H1 (cell line): ENCODE data around the gene LRRC27. TPM values are rescaled to one million over a fixed set of nuclear protein-coding genes. Genes with fewer than 3 reads are reported as not detected.

ENCODE experiments used
- CTCF ChIA-PET: fragments of 300-600 bp; sonication (Branson Sonifier 250); formaldehyde crosslinking; loops from one replicate; lab custom pipeline; 2021; ENCODE audit not compliant: partially characterized antibody; lab: Charles Lee
- POLR2A ChIA-PET: fragments of 300-600 bp; sonication (Branson Sonifier 250); formaldehyde crosslinking; loops from one replicate; lab custom pipeline; 2021; ENCODE audit warnings: inconsistent platforms; ENCODE audit not compliant: partially characterized antibody; lab: Charles Lee
- DNase-seq, 2 experiments: peaks; one replicate each; pipeline versions ENCODE4 v3.0.0 to v3.0.0-alpha.2; 2010 to 2022; ENCODE audit warnings: low spot score in 2 of 2, low read depth in 1 of 2, mixed read lengths in 1 of 2
- FAIRE-seq: peaks from 2 replicates; lab custom pipeline; 2011; peaks lifted over from hg19 to GRCh38; lab: Jason Lieb, UNC
- H2AFZ ChIP-seq: 2 replicates; pipeline ENCODE4 v1.8.1; 2012; ENCODE audit warnings: low read length, inconsistent platforms
- H2AK5ac ChIP-seq: 2 replicates; pipeline ENCODE4 v1.6.1; 2013; ENCODE audit warnings: low read depth, low read length
- H2BK120ac ChIP-seq: replicated peaks from 2 replicates; pipeline ENCODE3; 2013; ENCODE audit warnings: low read depth, low read length, inconsistent platforms
- H2BK12ac ChIP-seq: 2 replicates; pipeline ENCODE4 v1.6.1; 2013; ENCODE audit warnings: low read depth, low read length
- H2BK15ac ChIP-seq: 2 replicates; pipeline ENCODE4 v1.6.1; 2013; ENCODE audit warnings: low read length
- H2BK20ac ChIP-seq: 2 replicates; pipeline ENCODE4 v1.6.1; 2013; ENCODE audit warnings: low read length
- H2BK5ac ChIP-seq: 2 replicates; pipeline ENCODE4 v1.6.1; 2013; ENCODE audit warnings: low read depth, low read length
- H3K14ac ChIP-seq: 2 replicates; pipeline ENCODE4 v1.6.1; 2013; ENCODE audit warnings: inconsistent platforms; ENCODE audit not compliant: insufficient read length
- H3K18ac ChIP-seq: 2 replicates; pipeline ENCODE4 v1.6.1; 2013; ENCODE audit warnings: low read length; ENCODE audit errors: extremely low read depth
- H3K23ac ChIP-seq: 2 replicates; pipeline ENCODE4 v1.6.1; 2013; ENCODE audit warnings: inconsistent platforms; ENCODE audit not compliant: insufficient read length
- H3K23me2 ChIP-seq: 2 replicates; pipeline ENCODE4 v1.6.1; 2013; ENCODE audit warnings: low read depth, low read length
- H3K27ac ChIP-seq: 2 replicates; pipeline ENCODE4 v1.6.1; 2011; ENCODE audit warnings: low read depth, low read length, inconsistent platforms
- H3K27me3 ChIP-seq, 4 experiments: replicated peaks in 1 of 4; 1 replicate in 1 of 4; 2 replicates in 3 of 4; pipeline versions ENCODE4 v1.6.1 to v1.8.1; 2011 to 2013; ENCODE audit warnings: low read length in 3 of 4, mild to moderate bottlenecking in 3 of 4, inconsistent platforms in 2 of 4, mixed read lengths in 2 of 4, moderate library complexity in 1 of 4; ENCODE audit not compliant: control insufficient read depth in 3 of 4, insufficient read depth in 3 of 4; ENCODE audit errors: extremely low read depth in 1 of 4
- H3K36me3 ChIP-seq, 4 experiments: 2 replicates each; pipeline versions ENCODE4 v1.6.1 to v1.8.1; 2011 to 2013; ENCODE audit warnings: mild to moderate bottlenecking in 4 of 4, low read length in 3 of 4, moderate library complexity in 2 of 4, control low read depth in 1 of 4, inconsistent platforms in 1 of 4; ENCODE audit not compliant: insufficient read depth in 4 of 4, control insufficient read depth in 2 of 4
- H3K4ac ChIP-seq: replicated peaks from 2 replicates; pipeline ENCODE3; 2013; ENCODE audit warnings: low read length, low read depth, mixed read lengths, inconsistent platforms; ENCODE audit not compliant: insufficient read length
- H3K4me1 ChIP-seq, 4 experiments: replicated peaks in 1 of 4; 1 replicate in 1 of 4; 2 replicates in 3 of 4; pipeline versions ENCODE4 v1.6.1 to v1.8.1; 2011 to 2013; ENCODE audit warnings: low read length in 3 of 4, inconsistent platforms in 2 of 4, mixed read lengths in 1 of 4; ENCODE audit not compliant: insufficient read depth in 4 of 4, control insufficient read depth in 3 of 4
- H3K4me2 ChIP-seq, 2 experiments: 2 replicates each; pipeline versions ENCODE4 v1.6.1 to v1.8.1; 2011 to 2013; ENCODE audit warnings: low read depth in 2 of 2, low read length in 2 of 2, control low read depth in 1 of 2, inconsistent platforms in 1 of 2, mild to moderate bottlenecking in 1 of 2; ENCODE audit not compliant: insufficient read depth in 1 of 2
- H3K4me3 ChIP-seq, 4 experiments: fragments of 200-600, 300-600 bp in 1 of 4; sonication (generic), shearing (Covaris generic), sonication (Bioruptor Twin) in 1 of 4; 2 replicates each; pipeline versions ENCODE4 v1.5.1 to v1.8.1; 2011 to 2016; ENCODE audit warnings: low read length in 4 of 4, low read depth in 3 of 4, control low read depth in 2 of 4, inconsistent platforms in 2 of 4, mild to moderate bottlenecking in 2 of 4, mixed read lengths in 1 of 4, moderate library complexity in 1 of 4; ENCODE audit not compliant: insufficient read depth in 2 of 4; ENCODE audit errors: extremely low read depth in 1 of 4
- H3K56ac ChIP-seq: replicated peaks from 2 replicates; pipeline ENCODE3; 2013; ENCODE audit warnings: low read depth, mild to moderate bottlenecking, mixed read lengths, low read length, inconsistent platforms; ENCODE audit not compliant: insufficient read length
- H3K79me1 ChIP-seq: 2 replicates; pipeline ENCODE4 v1.6.1; 2013; ENCODE audit warnings: low read depth, low read length, control low read depth
- H3K79me2 ChIP-seq, 2 experiments: 2 replicates each; pipeline versions ENCODE4 v1.6.1 to v1.8.1; 2012 to 2013; ENCODE audit warnings: low read length in 2 of 2, mild to moderate bottlenecking in 2 of 2, inconsistent platforms in 1 of 2; ENCODE audit not compliant: insufficient read depth in 2 of 2, control insufficient read depth in 1 of 2
- H3K9ac ChIP-seq, 4 experiments: replicated peaks in 1 of 4; 1 replicate in 1 of 4; 2 replicates in 3 of 4; pipeline versions ENCODE4 v1.6.1 to v1.8.1; 2011 to 2013; ENCODE audit warnings: low read depth in 3 of 4, low read length in 3 of 4, control low read depth in 2 of 4, mild to moderate bottlenecking in 2 of 4, moderate library complexity in 2 of 4, inconsistent platforms in 1 of 4; ENCODE audit errors: extremely low read depth in 1 of 4
- H3K9me3 ChIP-seq, 2 experiments: 2 replicates each; pipeline versions ENCODE4 v1.6.1 to v1.8.1; 2012 to 2013; ENCODE audit warnings: mild to moderate bottlenecking in 2 of 2, moderate library complexity in 2 of 2, control low read depth in 1 of 2, inconsistent platforms in 1 of 2, low read depth in 1 of 2, low read length in 1 of 2, mixed read lengths in 1 of 2; ENCODE audit not compliant: insufficient read depth in 2 of 2
- H4K20me1 ChIP-seq, 2 experiments: replicated peaks in 1 of 2; 2 replicates each; pipeline versions ENCODE3 to v1.8.1; 2011 to 2013; ENCODE audit warnings: inconsistent platforms in 2 of 2, low read length in 2 of 2, mild to moderate bottlenecking in 1 of 2; ENCODE audit not compliant: insufficient read depth in 2 of 2, control insufficient read depth in 1 of 2
- H4K5ac ChIP-seq: 2 replicates; pipeline ENCODE4 v1.6.1; 2013; ENCODE audit warnings: low read length, low read depth, mixed read lengths, inconsistent platforms; ENCODE audit not compliant: insufficient read length
- H4K8ac ChIP-seq: 2 replicates; pipeline ENCODE4 v1.8.0; 2013; ENCODE audit warnings: mild to moderate bottlenecking, moderate library complexity, low read length, inconsistent platforms; ENCODE audit not compliant: insufficient read depth; ENCODE audit errors: extremely low read depth
- H4K91ac ChIP-seq: replicated peaks from 2 replicates; pipeline ENCODE3; 2013; ENCODE audit warnings: low read length, mixed read lengths, inconsistent platforms; ENCODE audit not compliant: insufficient read length
- BACH1 ChIP-seq: IDR thresholded peaks from 2 replicates; pipeline ENCODE4 v1.6.1; 2012; ENCODE audit warnings: low read length, improper control_type of control experiment
- CEBPB ChIP-seq: IDR thresholded peaks from 2 replicates; pipeline ENCODE4 v1.6.1; 2012; ENCODE audit warnings: low read depth, low read length
- CHD1 ChIP-seq: IDR thresholded peaks from 2 replicates; pipeline ENCODE4 v1.6.1; 2012; ENCODE audit warnings: low read depth, low read length, improper control_type of control experiment
- HDAC6 ChIP-seq: IDR thresholded peaks from one replicate; pipeline ENCODE4 v1.7.1; 2012; ENCODE audit warnings: low read depth, mild to moderate bottlenecking, inconsistent platforms, low read length, moderate library complexity
- PHF8 ChIP-seq: fragments of 200-600 bp; sonication (generic); conservative IDR thresholded peaks from 2 replicates; pipeline ENCODE4 v1.7.1; 2012; ENCODE audit warnings: low read depth, mild to moderate bottlenecking, inconsistent platforms, low read length, moderate library complexity
- POLR2AphosphoS5 ChIP-seq: IDR thresholded peaks from 2 replicates; pipeline ENCODE4 v1.6.1; 2011; ENCODE audit warnings: low read depth, low read length
- SIN3A ChIP-seq, 2 experiments: IDR thresholded peaks in 1 of 2; conservative IDR thresholded peaks in 1 of 2; 2 replicates each; pipeline ENCODE4 v1.6.1; 2011 to 2012; ENCODE audit warnings: low read length in 2 of 2, improper control_type of control experiment in 1 of 2, low read depth in 1 of 2, mild to moderate bottlenecking in 1 of 2
- SP1 ChIP-seq: IDR thresholded peaks from 2 replicates; pipeline ENCODE4 v1.6.1; 2011; ENCODE audit warnings: low read depth, low read length
- TBP ChIP-seq: IDR thresholded peaks from 2 replicates; pipeline ENCODE4 v1.6.1; 2011; ENCODE audit warnings: low read depth, low read length, improper control_type of control experiment
- ZNF274 ChIP-seq: IDR thresholded peaks from 2 replicates; pipeline ENCODE4 v1.7.0; 2012; ENCODE audit warnings: low read length, borderline replicate concordance; ENCODE audit errors: extremely low read depth
- WGBS, 2 experiments: shearing (Covaris generic) in 1 of 2; methylation state at CpG; one replicate each; pipeline versions ENCODE4 v1.1.6 to v1.1.7; 2013 to 2015; ENCODE audit warnings: low lambda C conversion rate in 2 of 2, mixed read lengths in 2 of 2, inconsistent platforms in 1 of 2, low coverage in 1 of 2, missing lambda C conversion rate in 1 of 2; ENCODE audit not compliant: insufficient replicate concordance in 2 of 2, insufficient coverage in 1 of 2, insufficient read length in 1 of 2; ENCODE audit errors: extremely low coverage in 1 of 2, missing lambda C conversion rate in 1 of 2; 5-methylcytosine and 5-hydroxymethylcytosine counted together
- polyA plus RNA-seq, 7 experiments: library from polyadenylated mRNA; depleted of rRNA in 3 of 7; stranded (reverse) in 5 of 7; unstranded in 2 of 7; fragments of >200 nt in 5 of 7; fragments of 200-250 nt in 2 of 7; gene quantifications; 1 replicate in 5 of 7; 2 replicates in 1 of 7; 4 replicates in 1 of 7; pipeline versions ENCODE4 v1.2.1 to v1.2.3, GENCODE V29; 2011 to 2013; ENCODE audit warnings: missing spikeins in 2 of 7, mixed read lengths in 2 of 7
- total RNA-seq: library from RNA; stranded (reverse); fragmentation: NEBNext Ultra II Directional; extraction: Animal tissue kit (Norgen Biotek cat#: 25700); gene quantifications from 2 replicates; pipeline ENCODE4 v1.2.1, GENCODE V29; 2021
- TF ChIP-seq, protein P1 (sequence below): IDR thresholded peaks from 2 replicates; pipeline ENCODE4 v1.6.1; 2012; ENCODE audit warnings: low read length, inconsistent platforms
- TF ChIP-seq, protein P2 (sequence below): IDR thresholded peaks from 2 replicates; pipeline ENCODE4 v1.6.1; 2011; ENCODE audit warnings: low read length, improper control_type of control experiment

LRRC27 gene
- total and polyA plus RNA-seq, 2 of the 8 experiments (the other 6 are each of a cell fraction or from before 2014, with no cell fraction given), result 1.2 to 3.8 TPM

DNA sequence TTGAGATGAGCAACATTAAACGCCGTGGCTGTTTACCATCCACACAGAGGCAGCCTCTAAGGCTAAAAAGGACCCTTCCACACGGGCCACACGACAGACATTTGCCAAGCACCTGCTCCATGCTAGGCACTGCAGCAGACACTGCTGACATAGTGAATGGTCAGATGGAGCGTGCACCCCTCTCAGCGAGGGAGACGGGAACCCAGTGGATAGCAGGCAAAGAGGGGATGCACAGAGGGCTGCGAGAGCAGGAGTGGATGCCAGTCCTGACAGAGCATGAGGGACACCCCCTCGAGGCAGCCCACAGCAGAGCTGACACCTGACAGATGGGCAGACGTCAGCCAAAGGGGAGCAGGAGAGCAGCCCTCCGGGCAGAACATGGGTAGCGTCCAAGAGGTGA, 18.7 kb upstream of the LRRC27 start:
- ChIA-PET CTCF (interaction anchor here (0.8 to 2.2 kb wide), 3 partner anchors 40 to 59 kb away, joined by 3 to 6 read pairs (median 5); no protein-coding TSS in a partner anchor), POLR2A (no interaction called here)
- H2BK5ac ChIP-seq, result no peak overlapping the region
- 0 out of 2 replicates have a peak overlapping the region, but pooled peaks have one; percentile 39 for H2BK12ac ChIP-seq
- H3K56ac ChIP-seq, result no peak overlapping the region
- no peak overlapping the region for H2AFZ ChIP-seq
- no peak overlapping the region; the same call in 1 of the 2 replicates for H3K18ac ChIP-seq
- H3K23me2 ChIP-seq, result peaks cover 7% of the 10 kb centered on the region; the same call in 1 of the 2 replicates
- DNase-seq, result no peak
- WGBS, 2 experiments, result 92% methylated on average over 12 of the region's 12 CpGs; no CpG with 5 or more reads in 1 of the 2 experiments
- H3K79me1 ChIP-seq, result no peaks in the 10 kb centered on the region
- H3K27me3 ChIP-seq, result peaks cover 13 to 26% (median 22%) of the 10 kb centered on the region in 4 experiments; a peak in 6 of 7 replicates
- H2AK5ac ChIP-seq, result no peak overlapping the region
- no peaks in the 10 kb centered on the region; a peak in 1 of 4 replicates for H3K9me3 ChIP-seq
- H3K36me3 ChIP-seq, result no peaks in the 10 kb centered on the region
- no peak overlapping the region for H3K4me3 ChIP-seq
- no peak overlapping the region for H3K14ac ChIP-seq
- no peak overlapping the region for H3K23ac ChIP-seq
- no peak overlapping the region for H4K8ac ChIP-seq
- no peak overlapping the region for H2BK120ac ChIP-seq
- H2BK15ac ChIP-seq, result no peak overlapping the region
- H3K27ac ChIP-seq, result no peak overlapping the region
- no peak overlapping the region for H3K4me2 ChIP-seq
- no peak for FAIRE-seq
- no peak overlapping the region for H3K9ac ChIP-seq
- H3K79me2 ChIP-seq, result no peaks in the 10 kb centered on the region
- no peak overlapping the region for H3K4ac ChIP-seq
- peaks cover 1 to 5% (median 4%) of the 10 kb centered on the region in 4 experiments; a peak in 3 of 7 replicates for H3K4me1 ChIP-seq
- no peak overlapping the region for H4K91ac ChIP-seq
- H4K5ac ChIP-seq, result no peak overlapping the region
- no peak overlapping the region for H2BK20ac ChIP-seq
- H4K20me1 ChIP-seq, result no peaks in the 10 kb centered on the region
- TF ChIP-seq ZNF274 (no peak), TBP (no peak), PHF8 (no peak), POLR2AphosphoS5 (no peak), SP1 (no peak), CHD1 (no peak), CEBPB (no peak), HDAC6 (no peak), SIN3A (conservative IDR thresholded peaks at IDR 0.05 in 1 of 2, IDR thresholded peaks at IDR 0.05 in 1 of 2; ENCODE audit: low read depth in 1 of 2, low read length in 2 of 2) (no peak), BACH1 (no peak)
- TF ChIP-seq, protein P1, sequence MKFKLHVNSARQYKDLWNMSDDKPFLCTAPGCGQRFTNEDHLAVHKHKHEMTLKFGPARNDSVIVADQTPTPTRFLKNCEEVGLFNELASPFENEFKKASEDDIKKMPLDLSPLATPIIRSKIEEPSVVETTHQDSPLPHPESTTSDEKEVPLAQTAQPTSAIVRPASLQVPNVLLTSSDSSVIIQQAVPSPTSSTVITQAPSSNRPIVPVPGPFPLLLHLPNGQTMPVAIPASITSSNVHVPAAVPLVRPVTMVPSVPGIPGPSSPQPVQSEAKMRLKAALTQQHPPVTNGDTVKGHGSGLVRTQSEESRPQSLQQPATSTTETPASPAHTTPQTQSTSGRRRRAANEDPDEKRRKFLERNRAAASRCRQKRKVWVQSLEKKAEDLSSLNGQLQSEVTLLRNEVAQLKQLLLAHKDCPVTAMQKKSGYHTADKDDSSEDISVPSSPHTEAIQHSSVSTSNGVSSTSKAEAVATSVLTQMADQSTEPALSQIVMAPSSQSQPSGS, result no peak
- TF ChIP-seq, protein P2, sequence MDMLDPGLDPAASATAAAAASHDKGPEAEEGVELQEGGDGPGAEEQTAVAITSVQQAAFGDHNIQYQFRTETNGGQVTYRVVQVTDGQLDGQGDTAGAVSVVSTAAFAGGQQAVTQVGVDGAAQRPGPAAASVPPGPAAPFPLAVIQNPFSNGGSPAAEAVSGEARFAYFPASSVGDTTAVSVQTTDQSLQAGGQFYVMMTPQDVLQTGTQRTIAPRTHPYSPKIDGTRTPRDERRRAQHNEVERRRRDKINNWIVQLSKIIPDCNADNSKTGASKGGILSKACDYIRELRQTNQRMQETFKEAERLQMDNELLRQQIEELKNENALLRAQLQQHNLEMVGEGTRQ, result no peak
